GM23338 (cell line): ENCODE results near the gene UBXN7. TPM values are rescaled to one million over a fixed set of nuclear protein-coding genes. Genes with fewer than 3 reads are reported as not detected.

ENCODE experiments used
- ATAC-seq: fragments of 200-7000 bp; cut with Tn5 transposase; 3 replicates; pipeline ENCODE4 v1.9.1; 2020
- DNase-seq: peaks from one replicate; pipeline ENCODE4 v3.0.0-alpha.2; 2015; ENCODE audit warnings: low spot score
- H2AFZ ChIP-seq: fragments of 200-600 bp; sonication (generic); 2 replicates; pipeline ENCODE4 v1.8.0; 2016; ENCODE audit warnings: antibody characterized with exemption, mild to moderate bottlenecking, moderate library complexity
- H3F3A ChIP-seq: fragments of 200-600 bp; sonication (generic); replicated peaks from 2 replicates; pipeline ENCODE4 v1.8.0; 2017; ENCODE audit warnings: antibody characterized with exemption, mixed run types, low read depth
- H3K27ac ChIP-seq: fragments of 200-600 bp; sonication (generic); 2 replicates; pipeline ENCODE4 v1.6.1; 2016; ENCODE audit warnings: low read depth
- H3K27me3 ChIP-seq: fragments of 200-600 bp; sonication (generic); 2 replicates; pipeline ENCODE4 v1.8.0; 2016; ENCODE audit warnings: mild to moderate bottlenecking, mixed run types, moderate library complexity; ENCODE audit not compliant: insufficient read depth
- H3K36me3 ChIP-seq: fragments of 200-600 bp; sonication (generic); 2 replicates; pipeline ENCODE4 v1.8.0; 2016; ENCODE audit warnings: mild to moderate bottlenecking; ENCODE audit not compliant: insufficient read depth
- H3K4me1 ChIP-seq: fragments of 200-600 bp; sonication (generic); 2 replicates; pipeline ENCODE4 v1.8.0; 2016; ENCODE audit warnings: mild to moderate bottlenecking, moderate library complexity; ENCODE audit not compliant: insufficient read depth
- H3K4me2 ChIP-seq: fragments of 200-600 bp; sonication (generic); 2 replicates; pipeline ENCODE4 v1.7.1; 2017; ENCODE audit warnings: mixed run types
- H3K4me3 ChIP-seq: fragments of 200-600 bp; sonication (generic); 2 replicates; pipeline ENCODE4 v1.6.1; 2016; ENCODE audit warnings: mixed run types
- H3K79me2 ChIP-seq: fragments of 200-600 bp; sonication (generic); replicated peaks from 2 replicates; pipeline ENCODE4 v1.8.0; 2017; ENCODE audit warnings: mild to moderate bottlenecking; ENCODE audit not compliant: insufficient read depth
- H3K9me2 ChIP-seq: fragments of 200-600 bp; sonication (generic); 2 replicates; pipeline ENCODE4 v1.8.0; 2017; ENCODE audit not compliant: insufficient read depth
- H4K20me1 ChIP-seq: fragments of 200-600 bp; sonication (generic); replicated peaks from 2 replicates; pipeline ENCODE4 v1.8.0; 2017; ENCODE audit warnings: mild to moderate bottlenecking; ENCODE audit not compliant: insufficient read depth
- H3K27ac Mint-ChIP-seq: 2 replicates; pipeline ENCODE4 v1.8.0; 2020; ENCODE audit warnings: inconsistent platforms, mild to moderate bottlenecking, moderate library complexity, mixed read lengths
- H3K27me3 Mint-ChIP-seq: 3 replicates; pipeline ENCODE4 v1.8.0; 2022; ENCODE audit warnings: low read depth, mild to moderate bottlenecking, moderate library complexity, mixed read lengths, inconsistent platforms; ENCODE audit not compliant: insufficient read depth, poor library complexity
- H3K36me3 Mint-ChIP-seq: 3 replicates; pipeline ENCODE4 v1.8.0; 2021; ENCODE audit warnings: low read depth, mild to moderate bottlenecking, inconsistent platforms, moderate library complexity, mixed read lengths
- H3K4me1 Mint-ChIP-seq: 3 replicates; pipeline ENCODE4 v1.8.0; 2020; ENCODE audit warnings: mild to moderate bottlenecking, inconsistent platforms, mixed read lengths
- H3K4me3 Mint-ChIP-seq: 3 replicates; pipeline ENCODE4 v1.8.0; 2021; ENCODE audit warnings: moderate library complexity, mild to moderate bottlenecking, inconsistent platforms, mixed read lengths
- H3K9me3 Mint-ChIP-seq: 3 replicates; pipeline ENCODE4 v1.8.0; 2020; ENCODE audit warnings: moderate library complexity, mild to moderate bottlenecking, inconsistent platforms, mixed read lengths
- CREB1 ChIP-seq: fragments of 250-450 bp; sonication (Bioruptor Pico); IDR thresholded peaks from 2 replicates; pipeline ENCODE4 v1.5.0; 2020; ENCODE audit warnings: low read depth, mild to moderate bottlenecking, moderate library complexity
- EZH2 ChIP-seq: fragments of 200-600 bp; sonication (generic); IDR thresholded peaks from one replicate; pipeline ENCODE4 v1.8.0; 2017; ENCODE audit warnings: antibody characterized with exemption, mild to moderate bottlenecking, low read depth; ENCODE audit not compliant: unreplicated experiment
- EZH2phosphoT487 ChIP-seq: fragments of 200-600 bp; sonication (generic); IDR thresholded peaks from one replicate; pipeline ENCODE4 v1.8.1; 2018; ENCODE audit warnings: antibody characterized with exemption; ENCODE audit not compliant: unreplicated experiment
- JUNB ChIP-seq: IDR thresholded peaks from one replicate; pipeline ENCODE4 v1.6.1; 2016; ENCODE audit warnings: antibody characterized with exemption; ENCODE audit not compliant: unreplicated experiment
- NANOG ChIP-seq: IDR thresholded peaks from 2 replicates; pipeline ENCODE4 v1.6.1; 2016; ENCODE audit warnings: antibody characterized with exemption, borderline replicate concordance
- POLR2AphosphoS5 ChIP-seq: IDR thresholded peaks from 2 replicates; pipeline ENCODE4 v1.6.1; 2016; ENCODE audit warnings: antibody characterized with exemption, low read depth
- REST ChIP-seq: IDR thresholded peaks from one replicate; pipeline ENCODE4 v1.6.1; 2018; ENCODE audit warnings: antibody characterized with exemption; ENCODE audit not compliant: unreplicated experiment
- STAT1 ChIP-seq: IDR thresholded peaks from one replicate; pipeline ENCODE4 v1.6.1; 2016; ENCODE audit warnings: antibody characterized with exemption; ENCODE audit not compliant: unreplicated experiment
- ZNF114 ChIP-seq: fragments of 250-450 bp; sonication (Bioruptor Pico); IDR thresholded peaks from 2 replicates; pipeline ENCODE4 v1.5.0; 2020; ENCODE audit warnings: mild to moderate bottlenecking, moderate library complexity
- ZNF331 ChIP-seq: fragments of 250-450 bp; sonication (Bioruptor Pico); IDR thresholded peaks from 2 replicates; pipeline ENCODE4 v1.5.0; 2020; ENCODE audit warnings: low read depth, mild to moderate bottlenecking, moderate library complexity
- ZNF462 ChIP-seq: fragments of 250-450 bp; sonication (Bioruptor Pico); IDR thresholded peaks from 2 replicates; pipeline ENCODE4 v1.5.0; 2020; ENCODE audit warnings: mild to moderate bottlenecking, moderate library complexity
- polyA plus RNA-seq: library from polyadenylated mRNA; unstranded; fragments of >200 nt; fragmentation: Nextera tagmentation; extraction: Ambion mirVana; gene quantifications from 2 replicates; pipeline ENCODE4 v1.2.1, GENCODE V29; 2016
- total RNA-seq: library from RNA; depleted of rRNA; stranded (reverse); fragments of >200 nt; shearing (Covaris generic); gene quantifications from 2 replicates; pipeline ENCODE4 v1.2.3, GENCODE V29; 2014
- TF ChIP-seq, protein P1 (sequence below), 2 experiments: fragments of 200-600 bp in 1 of 2; sonication (generic) in 1 of 2; conservative IDR thresholded peaks; 2 replicates each; pipeline versions ENCODE4 v1.5.1 to v1.6.1; 2016 to 2017; ENCODE audit warnings: antibody characterized with exemption in 2 of 2, low read depth in 2 of 2, mild to moderate bottlenecking in 2 of 2, moderate library complexity in 1 of 2
- TF ChIP-seq, protein P2 (sequence below): IDR thresholded peaks from 2 replicates; pipeline ENCODE4 v1.6.1; 2016; ENCODE audit warnings: antibody characterized with exemption

UBXN7 gene
- total and polyA plus RNA-seq, 2 experiments from 2014 or later, result 37.9 to 46.2 TPM

DNA sequence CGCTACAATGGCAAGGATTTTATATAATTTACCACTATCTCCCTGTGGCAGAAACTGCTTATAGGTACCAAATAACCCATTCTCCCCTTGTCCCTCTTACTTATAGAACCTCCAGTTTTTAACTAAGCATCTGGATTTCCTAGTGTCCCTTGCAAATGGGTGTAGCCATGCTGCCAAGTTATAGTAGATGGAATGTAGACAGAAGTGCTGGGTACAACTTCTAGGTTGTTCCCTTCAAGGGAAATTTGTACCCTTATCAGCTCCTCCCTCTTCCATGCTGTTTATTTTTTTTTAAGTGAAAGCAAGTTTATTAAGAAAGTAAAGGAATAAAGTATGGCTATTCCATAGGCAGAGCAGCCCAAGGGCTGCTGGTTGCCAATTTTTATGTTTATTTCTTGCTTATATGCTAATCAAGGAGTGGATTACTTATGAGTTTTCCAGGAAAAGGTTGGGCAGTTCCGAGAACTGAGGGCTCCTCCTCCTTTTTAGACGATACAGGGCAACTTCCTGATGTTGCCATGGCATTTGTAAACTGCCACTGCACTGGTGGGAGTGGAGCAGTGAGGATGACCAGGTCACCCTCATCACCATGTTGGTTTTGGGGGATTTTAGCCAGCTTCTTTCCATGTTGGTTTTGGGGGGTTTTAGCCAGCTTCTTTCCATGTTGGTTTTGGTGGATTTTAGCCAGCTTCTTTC, 53.9 kb downstream of the UBXN7 start:
- Histone ChIP-seq H3K4me2 (no peak overlapping the region), H2AFZ (no peak overlapping the region), H3K4me3 (no peak overlapping the region), H4K20me1 (0 out of 2 replicates have a peak, but pooled peaks cover 11% of the 10 kb centered on the region), H3K79me2 (peaks cover 24% of the 10 kb centered on the region), H3K36me3 (no peaks in the 10 kb centered on the region), H3K9me2 (no peaks in the 10 kb centered on the region), H3F3A (no peaks in the 10 kb centered on the region), H3K27ac (no peak overlapping the region), H3K27me3 (no peaks in the 10 kb centered on the region), H3K4me1 (no peaks in the 10 kb centered on the region)
- no peak for TF ChIP-seq EZH2
- TF ChIP-seq, protein P1, sequence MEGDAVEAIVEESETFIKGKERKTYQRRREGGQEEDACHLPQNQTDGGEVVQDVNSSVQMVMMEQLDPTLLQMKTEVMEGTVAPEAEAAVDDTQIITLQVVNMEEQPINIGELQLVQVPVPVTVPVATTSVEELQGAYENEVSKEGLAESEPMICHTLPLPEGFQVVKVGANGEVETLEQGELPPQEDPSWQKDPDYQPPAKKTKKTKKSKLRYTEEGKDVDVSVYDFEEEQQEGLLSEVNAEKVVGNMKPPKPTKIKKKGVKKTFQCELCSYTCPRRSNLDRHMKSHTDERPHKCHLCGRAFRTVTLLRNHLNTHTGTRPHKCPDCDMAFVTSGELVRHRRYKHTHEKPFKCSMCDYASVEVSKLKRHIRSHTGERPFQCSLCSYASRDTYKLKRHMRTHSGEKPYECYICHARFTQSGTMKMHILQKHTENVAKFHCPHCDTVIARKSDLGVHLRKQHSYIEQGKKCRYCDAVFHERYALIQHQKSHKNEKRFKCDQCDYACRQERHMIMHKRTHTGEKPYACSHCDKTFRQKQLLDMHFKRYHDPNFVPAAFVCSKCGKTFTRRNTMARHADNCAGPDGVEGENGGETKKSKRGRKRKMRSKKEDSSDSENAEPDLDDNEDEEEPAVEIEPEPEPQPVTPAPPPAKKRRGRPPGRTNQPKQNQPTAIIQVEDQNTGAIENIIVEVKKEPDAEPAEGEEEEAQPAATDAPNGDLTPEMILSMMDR (conservative IDR thresholded peaks at IDR 0.05; ENCODE audit: low read depth in 2 of 2), result no peak
- no peak for TF ChIP-seq NANOG
- TF ChIP-seq ZNF331 (CRISPR knock-in tag), result no peak
- TF ChIP-seq ZNF462 (CRISPR knock-in tag), result no peak
- TF ChIP-seq EZH2phosphoT487, result no peak
- TF ChIP-seq REST, result no peak
- TF ChIP-seq POLR2AphosphoS5, result no peak
- TF ChIP-seq JUNB, result no peak
- TF ChIP-seq STAT1, result no peak
- no peak for TF ChIP-seq CREB1
- TF ChIP-seq, protein P2, sequence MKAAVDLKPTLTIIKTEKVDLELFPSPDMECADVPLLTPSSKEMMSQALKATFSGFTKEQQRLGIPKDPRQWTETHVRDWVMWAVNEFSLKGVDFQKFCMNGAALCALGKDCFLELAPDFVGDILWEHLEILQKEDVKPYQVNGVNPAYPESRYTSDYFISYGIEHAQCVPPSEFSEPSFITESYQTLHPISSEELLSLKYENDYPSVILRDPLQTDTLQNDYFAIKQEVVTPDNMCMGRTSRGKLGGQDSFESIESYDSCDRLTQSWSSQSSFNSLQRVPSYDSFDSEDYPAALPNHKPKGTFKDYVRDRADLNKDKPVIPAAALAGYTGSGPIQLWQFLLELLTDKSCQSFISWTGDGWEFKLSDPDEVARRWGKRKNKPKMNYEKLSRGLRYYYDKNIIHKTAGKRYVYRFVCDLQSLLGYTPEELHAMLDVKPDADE, result no peak
- no peak for TF ChIP-seq ZNF114
- Mint-ChIP-seq H3K27ac (no peak overlapping the region), H3K36me3 (peaks cover 62% of the 10 kb centered on the region), H3K9me3 (peaks cover 11% of the 10 kb centered on the region; the same call in 2 of the 3 replicates), H3K27me3 (peaks cover 6% of the 10 kb centered on the region), H3K4me3 (no peak overlapping the region), H3K4me1 (peaks cover 6% of the 10 kb centered on the region)
- no peak for ATAC-seq
- DNase-seq, result no peak
